Kidney epithelial cell (primary cell): ENCODE measurements around the gene TARBP1. TPM values are rescaled to one million over a fixed set of nuclear protein-coding genes. Genes with fewer than 3 reads are reported as not detected.

Experiments used
- DNase-seq: peaks from one replicate; pipeline ENCODE4 v3.0.0-alpha.2; 2010; ENCODE audit warnings: low read depth
- H3K27me3 ChIP-seq: 2 replicates; pipeline ENCODE4 v1.6.0; 2011; ENCODE audit warnings: low read length; ENCODE audit not compliant: control insufficient read depth, insufficient read depth
- H3K36me3 ChIP-seq: 2 replicates; pipeline ENCODE4 v1.5.1; 2011; ENCODE audit warnings: low read length; ENCODE audit not compliant: control insufficient read depth, insufficient read depth
- H3K4me3 ChIP-seq: 2 replicates; pipeline ENCODE4 v1.5.1; 2011; ENCODE audit warnings: low read depth, mild to moderate bottlenecking, control low read depth, low read length
- total RNA-seq: library from RNA; depleted of rRNA; stranded (reverse); fragments of >200 nt; gene quantifications from 2 replicates; pipeline ENCODE4 v1.2.3, GENCODE V29; 2015
- TF ChIP-seq, protein P1 (sequence below): IDR thresholded peaks from 2 replicates; pipeline ENCODE4 v1.5.1; 2011; ENCODE audit warnings: mild to moderate bottlenecking, moderate library complexity, low read length, control low read depth, inconsistent platforms; ENCODE audit not compliant: insufficient read depth, poor library complexity, severe bottlenecking

The TARBP1 gene
- total RNA-seq, 1 donor from 2014 or later: 22.1 TPM

DNA sequence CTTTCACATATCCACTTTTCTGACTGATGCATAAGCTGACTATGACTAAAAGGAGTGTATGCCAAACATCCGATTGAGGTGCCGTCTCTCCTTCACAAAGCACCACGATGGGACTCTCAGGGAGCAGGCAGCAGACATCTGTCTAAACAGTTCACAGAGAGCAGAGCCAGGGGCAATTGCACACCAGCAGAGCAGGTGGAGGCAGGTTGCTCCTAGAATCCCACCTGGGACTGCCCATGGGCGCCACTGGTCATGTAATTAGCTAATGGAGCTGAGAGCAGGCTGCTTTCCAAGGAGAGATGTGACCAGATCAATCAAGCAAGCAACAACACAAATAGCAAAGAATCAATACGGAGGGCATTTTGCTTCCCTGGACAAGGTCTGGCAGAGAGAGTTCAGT, 136.2 kb downstream of the TARBP1 start:
- Histone ChIP-seq H3K36me3 (no peaks in the 10 kb centered on the region), H3K4me3 (no peak overlapping the region), H3K27me3 (no peaks in the 10 kb centered on the region)
- DNase-seq: no peak
- TF ChIP-seq, protein P1, sequence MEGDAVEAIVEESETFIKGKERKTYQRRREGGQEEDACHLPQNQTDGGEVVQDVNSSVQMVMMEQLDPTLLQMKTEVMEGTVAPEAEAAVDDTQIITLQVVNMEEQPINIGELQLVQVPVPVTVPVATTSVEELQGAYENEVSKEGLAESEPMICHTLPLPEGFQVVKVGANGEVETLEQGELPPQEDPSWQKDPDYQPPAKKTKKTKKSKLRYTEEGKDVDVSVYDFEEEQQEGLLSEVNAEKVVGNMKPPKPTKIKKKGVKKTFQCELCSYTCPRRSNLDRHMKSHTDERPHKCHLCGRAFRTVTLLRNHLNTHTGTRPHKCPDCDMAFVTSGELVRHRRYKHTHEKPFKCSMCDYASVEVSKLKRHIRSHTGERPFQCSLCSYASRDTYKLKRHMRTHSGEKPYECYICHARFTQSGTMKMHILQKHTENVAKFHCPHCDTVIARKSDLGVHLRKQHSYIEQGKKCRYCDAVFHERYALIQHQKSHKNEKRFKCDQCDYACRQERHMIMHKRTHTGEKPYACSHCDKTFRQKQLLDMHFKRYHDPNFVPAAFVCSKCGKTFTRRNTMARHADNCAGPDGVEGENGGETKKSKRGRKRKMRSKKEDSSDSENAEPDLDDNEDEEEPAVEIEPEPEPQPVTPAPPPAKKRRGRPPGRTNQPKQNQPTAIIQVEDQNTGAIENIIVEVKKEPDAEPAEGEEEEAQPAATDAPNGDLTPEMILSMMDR: no peak

Other genes with a start within 250 kb of the TARBP1 start
- 25.9 and 46.2 TPM in 2 replicates for gene COA6, start 105.7 kb downstream of the TARBP1 start, total RNA-seq
- gene IRF2BP2, start 131.0 kb upstream of the TARBP1 start, total RNA-seq: 85.5 and 88.5 TPM in 2 replicates